IPS DF 6.9 (cell line): ENCODE data around the gene UGT2A2.
A peak's percentile ranks its signal among the peaks of the same experiment; 100 is the strongest.

Experiments
- DNase-seq: peaks from one replicate; pipeline ENCODE4 v3.0.0-alpha.2; 2013; ENCODE audit warnings: low read depth, low spot score
- H3K27ac ChIP-seq: one replicate; pipeline ENCODE4 v1.5.1; 2013; ENCODE audit warnings: low read length, control low read depth
- H3K27me3 ChIP-seq: 2 replicates; pipeline ENCODE4 v1.6.1; 2013; ENCODE audit warnings: mild to moderate bottlenecking, low read length; ENCODE audit not compliant: control insufficient read depth, insufficient read depth
- H3K36me3 ChIP-seq: 2 replicates; pipeline ENCODE4 v1.6.1; 2013; ENCODE audit warnings: low read length; ENCODE audit not compliant: control insufficient read depth, insufficient read depth
- H3K4me1 ChIP-seq: 2 replicates; pipeline ENCODE4 v1.6.1; 2013; ENCODE audit warnings: low read length; ENCODE audit not compliant: control insufficient read depth, insufficient read depth
- H3K4me3 ChIP-seq: 2 replicates; pipeline ENCODE4 v1.5.1; 2013; ENCODE audit warnings: mild to moderate bottlenecking, low read length
- H3K9me3 ChIP-seq: 2 replicates; pipeline ENCODE4 v1.6.1; 2013; ENCODE audit warnings: low read length, inconsistent platforms; ENCODE audit not compliant: control insufficient read depth, insufficient read depth
- WGBS: extraction: QIAGEN DNeasy Blood & Tissue Kit; methylation state at CpG from one replicate; pipeline ENCODE4 v1.1.7; 2013; ENCODE audit warnings: mixed read lengths, missing lambda C conversion rate; ENCODE audit not compliant: insufficient read length, insufficient coverage; 5-methylcytosine and 5-hydroxymethylcytosine counted together

UGT2A2 gene

GRCh38 chr4:69642961-69643360 is 3.5 kb upstream of the UGT2A2 start:
- Histone ChIP-seq H3K4me1 (no peaks in the 10 kb centered on the region), H3K9me3 (no peaks in the 10 kb centered on the region), H3K4me3 (no peak overlapping the region), H3K27me3 (no peaks in the 10 kb centered on the region), H3K27ac (no peak overlapping the region), H3K36me3 (no peaks in the 10 kb centered on the region)
- no peak for DNase-seq
- no CpG with 5 or more reads among the region's 2 CpGs for WGBS

- H3K36me3 ChIP-seq: no peaks in the 10 kb centered on the region
- no peak for DNase-seq
- no CpG with 5 or more reads among the region's 2 CpGs for WGBS
- no peaks in the 10 kb centered on the region for H3K27me3 ChIP-seq
- H3K4me1 ChIP-seq: no peaks in the 10 kb centered on the region
- no peaks in the 10 kb centered on the region for H3K9me3 ChIP-seq
- H3K27ac ChIP-seq: no peak overlapping the region
- H3K4me3 ChIP-seq: no peak overlapping the region
Measured at GRCh38 chr4:69640289-69640688, 847 bp upstream of the UGT2A2 start.

GRCh38 chr4:69617083-69617694 is 22.3 kb downstream of the UGT2A2 start:
- H3K4me3 ChIP-seq: no peak overlapping the region
- WGBS: no CpG with 5 or more reads among the region's 6 CpGs
- no peak overlapping the region for H3K27ac ChIP-seq
- DNase-seq: peak; percentile 7
- H3K36me3 ChIP-seq: no peaks in the 10 kb centered on the region
- H3K4me1 ChIP-seq: no peaks in the 10 kb centered on the region
- H3K9me3 ChIP-seq: no peaks in the 10 kb centered on the region
- no peaks in the 10 kb centered on the region for H3K27me3 ChIP-seq

GRCh38 chr4:69610484-69610883 is 29.0 kb downstream of the UGT2A2 start:
- Histone ChIP-seq H3K27me3 (no peaks in the 10 kb centered on the region), H3K27ac (no peak overlapping the region), H3K9me3 (no peaks in the 10 kb centered on the region), H3K36me3 (no peaks in the 10 kb centered on the region), H3K4me1 (no peaks in the 10 kb centered on the region), H3K4me3 (no peak overlapping the region)
- WGBS: no CpG with 5 or more reads among the region's 1 CpG
- no peak for DNase-seq

- Histone ChIP-seq H3K4me1 (no peaks in the 10 kb centered on the region), H3K9me3 (no peaks in the 10 kb centered on the region), H3K36me3 (no peaks in the 10 kb centered on the region), H3K27ac (no peak overlapping the region), H3K27me3 (no peaks in the 10 kb centered on the region), H3K4me3 (no peak overlapping the region)
- DNase-seq: peak; percentile 27
- WGBS: no CpG with 5 or more reads among the region's 4 CpGs
Measured at GRCh38 chr4:69601065-69601464, 38.4 kb downstream of the UGT2A2 start.

- no CpG with 5 or more reads among the region's 2 CpGs for WGBS
Measured at GRCh38 chr4:69600013-69600412, 39.4 kb downstream of the UGT2A2 start.

GRCh38 chr4:69594382-69594781 is 45.1 kb downstream of the UGT2A2 start:
- WGBS: no CpG with 5 or more reads among the region's 4 CpGs
- H3K27me3 ChIP-seq: no peaks in the 10 kb centered on the region
- no peak overlapping the region for H3K27ac ChIP-seq
- no peaks in the 10 kb centered on the region for H3K36me3 ChIP-seq
- DNase-seq: no peak
- no peaks in the 10 kb centered on the region for H3K9me3 ChIP-seq
- no peak overlapping the region for H3K4me3 ChIP-seq
- no peaks in the 10 kb centered on the region for H3K4me1 ChIP-seq

More at GRCh38 chr4:69600013-69600412, 39.4 kb downstream of the UGT2A2 start:
- no peak for DNase-seq
- no peak overlapping the region for H3K4me3 ChIP-seq
- H3K4me1 ChIP-seq: no peaks in the 10 kb centered on the region
- no peaks in the 10 kb centered on the region for H3K9me3 ChIP-seq
- H3K36me3 ChIP-seq: no peaks in the 10 kb centered on the region
- H3K27me3 ChIP-seq: no peaks in the 10 kb centered on the region
- no peak overlapping the region for H3K27ac ChIP-seq

- WGBS: no CpG with 5 or more reads among the region's 1 CpG
- no peak for DNase-seq
- Histone ChIP-seq H3K36me3 (no peaks in the 10 kb centered on the region), H3K27ac (no peak overlapping the region), H3K27me3 (no peaks in the 10 kb centered on the region), H3K9me3 (no peaks in the 10 kb centered on the region), H3K4me1 (no peaks in the 10 kb centered on the region), H3K4me3 (no peak overlapping the region)
Measured at GRCh38 chr4:69591364-69591763, 48.1 kb downstream of the UGT2A2 start.

- DNase-seq: no peak
- no peaks in the 10 kb centered on the region for H3K27me3 ChIP-seq
- H3K9me3 ChIP-seq: no peaks in the 10 kb centered on the region
- H3K27ac ChIP-seq: no peak overlapping the region
- WGBS: no CpG with 5 or more reads among the region's 1 CpG
- H3K4me3 ChIP-seq: no peak overlapping the region
- no peaks in the 10 kb centered on the region for H3K36me3 ChIP-seq
- H3K4me1 ChIP-seq: no peaks in the 10 kb centered on the region
Measured at GRCh38 chr4:69589884-69590283, 49.6 kb downstream of the UGT2A2 start.

- DNase-seq: no peak
- Histone ChIP-seq H3K27me3 (no peaks in the 10 kb centered on the region), H3K27ac (no peak overlapping the region), H3K4me3 (no peak overlapping the region), H3K4me1 (no peaks in the 10 kb centered on the region), H3K36me3 (no peaks in the 10 kb centered on the region), H3K9me3 (no peaks in the 10 kb centered on the region)
- WGBS: no CpG with 5 or more reads among the region's 5 CpGs
Measured at GRCh38 chr4:69584135-69584534, 55.3 kb downstream of the UGT2A2 start.

GRCh38 chr4:69583543-69583942 is 55.9 kb downstream of the UGT2A2 start:
- Histone ChIP-seq H3K27me3 (no peaks in the 10 kb centered on the region), H3K27ac (no peak overlapping the region), H3K4me3 (no peak overlapping the region), H3K4me1 (no peaks in the 10 kb centered on the region), H3K9me3 (no peaks in the 10 kb centered on the region), H3K36me3 (no peaks in the 10 kb centered on the region)
- no CpG with 5 or more reads among the region's 2 CpGs for WGBS
- no peak for DNase-seq
